Adrenal gland (tissue), 12 donors: Measurements from ENCODE around the gene ANTXR2. TPM values are rescaled to one million over a fixed set of nuclear protein-coding genes. Genes with fewer than 3 reads are reported as not detected.
A peak's percentile ranks its signal among the peaks of the same experiment; 100 is the strongest.

Experiments used
- DNase-seq, 7 donors: peaks; one replicate each; pipeline ENCODE4 v3.0.0-alpha.2; 2019 to 2020
- H3K27ac ChIP-seq, 5 donors: fragments of 200-600 bp; sonication (generic) in 4 of 5; 1 replicate in 3 of 5; 2 replicates in 2 of 5; pipeline versions ENCODE4 v1.5.1 to v1.8.0; 2016 to 2020; ENCODE audit warnings: mild to moderate bottlenecking in 1 of 5
- H3K27me3 ChIP-seq: fragments of 200-600 bp; 2 replicates; pipeline ENCODE4 v1.8.0; 2021
- H3K36me3 ChIP-seq, 2 donors: fragments of 200-600 bp; replicated peaks in 1 of 2; 1 replicate in 1 of 2; 2 replicates in 1 of 2; pipeline versions ENCODE4 v1.5.1 to v1.8.0; 2018 to 2022
- H3K4me1 ChIP-seq, 2 donors: fragments of 200-600 bp; replicated peaks in 1 of 2; 1 replicate in 1 of 2; 2 replicates in 1 of 2; pipeline versions ENCODE4 v1.5.1 to v1.8.0; 2018 to 2021
- H3K4me3 ChIP-seq, 4 donors: fragments of 200-600 bp; sonication (generic) in 3 of 4; one replicate each; pipeline ENCODE4 v1.5.1; 2016 to 2018
- H3K9me3 ChIP-seq, 3 donors: fragments of 200-600 bp; sonication (generic) in 1 of 3; replicated peaks in 1 of 3; 1 replicate in 2 of 3; 2 replicates in 1 of 3; pipeline versions ENCODE4 v1.5.1 to v1.8.0; 2016 to 2021
- CTCF ChIP-seq, 6 experiments: fragments of 450-650 bp in 4 of 6; fragments of 200-600 bp in 2 of 6; sonication (generic) in 1 of 6; IDR thresholded peaks; 1 replicate in 5 of 6; 2 replicates in 1 of 6; pipeline versions ENCODE4 v1.5.1 to v1.8.0; 2016 to 2021; ENCODE audit warnings: antibody characterized with exemption in 6 of 6, mild to moderate bottlenecking in 2 of 6, moderate library complexity in 1 of 6
- POLR2A ChIP-seq, 2 donors: fragments of 450-650 bp; IDR thresholded peaks; one replicate each; pipeline ENCODE4 v1.6.1; 2017; ENCODE audit warnings: antibody characterized with exemption in 2 of 2, mild to moderate bottlenecking in 2 of 2, moderate library complexity in 1 of 2
- WGBS, 4 donors: extraction: QIAGEN DNeasy Blood & Tissue Kit in 2 of 4; methylation state at CpG; one replicate each; pipeline versions ENCODE4 v1.1.5 to v1.1.7; 2013 to 2017; 5-methylcytosine and 5-hydroxymethylcytosine counted together
- intact Hi-C, 2 donors: fragments of 100-400 bp; cut with DNase I; formaldehyde crosslinking; loops; one replicate each; pipeline versions ENCODE4 v1.14.1 to v1.15.0; 2022 to 2023
- polyA plus RNA-seq, 3 donors: library from polyadenylated mRNA; stranded (reverse); fragments of 200-250 nt in 2 of 3; fragments of 350-450 nt in 1 of 3; fragmentation: Illumina TruSeq in 1 of 3; extraction: RNeasy Lipid Tissue Mini Kit (QIAGEN cat#74804) in 1 of 3; gene quantifications; one replicate each; pipeline ENCODE4 v1.2.3, GENCODE V29; 2013 to 2014
- total RNA-seq, 9 donors: library from RNA; depleted of rRNA in 4 of 9; stranded (reverse); fragments of >200 nt in 4 of 9; fragments of 120-200 nt in 1 of 9; fragmentation: NEBNext Ultra II Directional in 1 of 9; extraction: Animal tissue kit (Norgen Biotek cat#: 25700) in 1 of 9; gene quantifications; one replicate each; pipeline versions ENCODE4 v1.1.0 to v1.2.4, GENCODE V29; 2013 to 2023
- donor health status: healthy with polysubstance abuse.
- donor health status: Bipolar disorder and iron deficiency.
- donor health status: DM: yes; HTN: yes; CAD: no.
- donor health status: DM: no; HTN: no; CAD: no.
- donor health status: DM: no; HTN: no; CAD: no.
- donor health status: DM: yes; HTN: yes; CAD: no.

ANTXR2 gene
- total and polyA plus RNA-seq, 12 donors, result 8.4 to 96.6 (median 57.7) TPM

- peaks cover 0 to 18% of the 10 kb centered on the region in 2 donors for H3K36me3 ChIP-seq
- 27 to 36% (median 36%) methylated on average over 6 of the region's 6 CpGs for WGBS, 4 donors
- intact Hi-C loops, result loop anchor here in 1 of 2 donors (10.0 kb wide), 1 partner anchor 146 kb away; no protein-coding TSS in a partner anchor
- TF ChIP-seq CTCF (IDR thresholded peaks at IDR 0.05) (no peak), POLR2A (IDR thresholded peaks at IDR 0.05) (no peak)
- H3K27me3 ChIP-seq, result no peaks in the 10 kb centered on the region
- peaks cover 23 to 45% of the 10 kb centered on the region in 2 donors for H3K4me1 ChIP-seq
- H3K9me3 ChIP-seq, result no peaks in the 10 kb centered on the region
- peak in 2 of 7 donors; percentile 9 to 21 for DNase-seq
- peak overlapping the region in 2 of 5 donors; percentile 96 for H3K27ac ChIP-seq
- H3K4me3 ChIP-seq, result peak overlapping the region in 3 of 4 donors; percentile 8 to 94 (median 90)
Measured at GRCh38 chr4:80070880-80071603, 2.0 kb downstream of the ANTXR2 start.

GRCh38 chr4:80069837-80070731 lies 2.9 kb downstream of the ANTXR2 start:
- peak overlapping the region in 1 of 4 donors; percentile 90 for H3K4me3 ChIP-seq
- peaks cover 23 to 44% of the 10 kb centered on the region in 2 donors for H3K4me1 ChIP-seq
- TF ChIP-seq POLR2A (IDR thresholded peaks at IDR 0.05) (no peak), CTCF (IDR thresholded peaks at IDR 0.05) (no peak)
- DNase-seq, result no peak
- H3K9me3 ChIP-seq, result no peaks in the 10 kb centered on the region
- H3K27ac ChIP-seq, result no peak overlapping the region
- WGBS, 4 donors, result 85 to 92% (median 89%) methylated on average over 2 of the region's 2 CpGs
- peaks cover 0 to 21% of the 10 kb centered on the region in 2 donors for H3K36me3 ChIP-seq
- no peaks in the 10 kb centered on the region for H3K27me3 ChIP-seq
- intact Hi-C loops, result loop anchor here in 1 of 2 donors (10.0 kb wide), 1 partner anchor 145 kb away; no protein-coding TSS in a partner anchor

- DNase-seq, result no peak
- Histone ChIP-seq H3K36me3 (peaks cover 0 to 21% of the 10 kb centered on the region in 2 donors), H3K4me1 (peaks cover 23 to 39% of the 10 kb centered on the region in 2 donors), H3K27me3 (no peaks in the 10 kb centered on the region), H3K9me3 (no peaks in the 10 kb centered on the region), H3K27ac (no peak overlapping the region), H3K4me3 (no peak overlapping the region)
- WGBS, 4 donors, result 81 to 85% (median 84%) methylated on average over 5 of the region's 5 CpGs
- TF ChIP-seq POLR2A (IDR thresholded peaks at IDR 0.05), result no peak
- TF ChIP-seq CTCF (IDR thresholded peaks at IDR 0.05), result no peak
- intact Hi-C loops, result no loop called here
Measured at GRCh38 chr4:80069108-80069836, 3.8 kb downstream of the ANTXR2 start.
